Activated CD8-positive, alpha-beta memory T cell treated with anti-CD3 and anti-CD28 coated beads, Interleukin-2, amount 50 U/mL, for 4 hours (primary cell): ENCODE measurements around the gene COMMD7.
A peak's percentile ranks its signal among the peaks of the same experiment; 100 is the strongest.
"Not testable (repeated sequence)": the region's sequence is repeated elsewhere in the genome, so short reads cannot be mapped to it uniquely, and the experiment has no call there.

Experiments
- DNase-seq: peaks from one replicate; pipeline ENCODE4 v3.0.0-alpha.2; 2020

COMMD7 gene

DNA sequence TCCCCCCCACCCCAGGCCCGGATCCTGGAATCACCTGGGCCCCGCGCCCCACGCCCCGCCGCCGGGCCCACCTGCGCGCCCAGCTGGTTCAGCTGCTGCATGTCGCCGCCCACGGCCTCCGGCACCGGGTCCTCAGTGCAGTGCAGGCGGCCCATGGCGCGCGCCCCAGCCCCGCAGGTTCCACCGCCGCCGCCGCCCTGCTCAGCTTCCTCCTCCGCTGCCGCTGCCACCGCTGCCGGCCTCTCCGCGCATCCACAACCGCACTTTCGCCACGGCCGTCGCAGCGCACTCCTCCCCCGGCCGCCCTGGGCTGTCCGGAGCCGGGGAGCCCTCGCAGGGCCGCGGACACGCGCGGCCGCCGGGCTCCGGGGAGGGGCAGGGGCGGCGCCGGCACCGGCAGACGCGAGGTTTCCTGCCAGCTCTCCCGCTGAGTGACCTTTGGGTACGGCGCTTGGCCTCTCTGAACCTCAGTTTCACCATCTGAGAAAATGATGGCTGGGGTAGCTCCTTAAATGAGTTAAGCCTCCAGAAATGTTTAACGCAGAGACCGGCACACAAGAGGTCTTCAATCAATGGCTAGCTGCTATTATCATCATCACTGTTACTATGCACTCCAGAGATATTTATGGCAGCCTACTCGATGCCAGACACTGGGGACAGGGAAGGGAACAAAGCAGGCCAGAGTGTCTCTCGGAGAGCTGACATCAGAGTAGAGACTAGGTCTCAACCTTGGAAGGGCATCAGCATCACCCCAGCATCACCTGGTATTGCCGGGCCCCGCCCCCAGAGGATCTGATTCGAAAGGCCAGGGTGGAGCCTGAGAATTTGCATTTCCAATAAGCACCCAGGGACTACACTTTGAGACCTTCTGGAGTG is at the start of gene COMMD7:
TSS of gene COMMD7 (minus strand) at position 231 of the 876 bp plus-strand sequence. CDS start at position 155, 76 bp downstream.
- peak; percentile 72 for DNase-seq

DNA sequence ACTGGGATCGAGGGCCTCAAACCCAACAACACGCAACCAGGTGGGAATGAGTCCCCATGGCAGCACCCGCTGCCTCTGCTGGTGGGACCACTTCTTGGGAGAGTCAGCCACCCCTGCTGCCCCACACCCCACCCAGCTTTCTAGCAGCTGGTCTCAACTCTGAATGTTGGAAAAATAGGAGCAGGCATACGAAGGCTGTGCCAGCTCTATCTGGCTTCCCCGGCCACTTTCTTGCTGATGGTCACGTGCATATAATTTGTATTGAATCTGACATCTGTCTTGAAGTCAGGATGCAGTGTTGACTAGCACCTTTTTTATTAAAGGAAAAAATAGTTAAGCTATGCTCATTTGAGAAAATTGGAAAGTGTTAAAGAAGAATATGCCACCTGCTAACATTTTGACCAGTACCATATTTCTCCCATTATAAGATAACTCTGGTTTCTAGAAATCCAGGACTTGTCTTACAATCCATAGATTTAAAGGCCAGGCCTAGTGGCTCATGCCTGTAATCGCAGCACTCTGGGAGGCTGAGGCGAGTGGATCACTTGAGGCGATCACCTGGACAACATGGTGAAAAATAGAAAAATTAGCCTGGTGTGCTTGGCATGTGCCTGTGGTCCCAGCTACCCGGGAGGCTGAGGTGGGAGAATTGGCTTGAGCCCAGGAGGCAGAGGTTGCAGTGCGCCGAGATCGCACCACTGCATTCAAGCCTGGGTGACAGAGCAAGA is 49.6 kb upstream of the COMMD7 start:
- no peak for DNase-seq

DNA sequence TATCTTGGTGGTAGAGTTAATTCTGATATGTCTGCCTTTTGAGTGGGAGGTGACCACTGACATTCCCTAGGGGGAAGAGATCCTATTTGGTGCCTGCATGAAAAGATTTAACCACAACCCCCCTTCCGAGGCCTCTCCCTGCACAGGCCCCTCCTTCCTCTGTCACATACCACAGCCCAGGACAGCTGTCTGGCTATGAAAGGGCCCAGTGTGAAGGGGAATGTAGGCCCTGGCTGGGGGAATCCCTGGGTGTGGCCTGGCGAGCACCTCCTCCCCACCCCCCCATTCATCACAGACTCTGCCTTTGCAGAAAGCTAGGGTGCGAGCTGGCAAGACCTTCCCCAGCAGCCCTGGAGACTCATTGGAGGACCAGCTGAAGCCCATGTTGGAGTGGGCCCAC is 49.0 kb upstream of the COMMD7 start:
- peak; percentile 31 for DNase-seq

DNA sequence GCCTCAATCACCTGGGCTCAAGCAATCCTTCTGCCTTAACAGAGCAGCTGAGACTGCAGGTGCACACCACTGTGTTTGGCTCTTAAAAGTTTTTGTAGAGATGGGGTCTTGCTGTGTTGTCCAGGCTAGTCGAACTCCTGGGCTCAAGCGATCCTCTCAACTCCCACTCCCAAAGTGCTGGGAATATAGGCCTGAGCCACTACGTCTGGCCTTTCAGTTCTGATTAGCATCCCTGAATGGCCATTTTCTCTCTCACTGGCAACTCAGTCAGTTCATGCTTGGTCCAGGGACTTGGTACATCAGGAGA is 47.4 kb upstream of the COMMD7 start:
- DNase-seq: no peak

DNA sequence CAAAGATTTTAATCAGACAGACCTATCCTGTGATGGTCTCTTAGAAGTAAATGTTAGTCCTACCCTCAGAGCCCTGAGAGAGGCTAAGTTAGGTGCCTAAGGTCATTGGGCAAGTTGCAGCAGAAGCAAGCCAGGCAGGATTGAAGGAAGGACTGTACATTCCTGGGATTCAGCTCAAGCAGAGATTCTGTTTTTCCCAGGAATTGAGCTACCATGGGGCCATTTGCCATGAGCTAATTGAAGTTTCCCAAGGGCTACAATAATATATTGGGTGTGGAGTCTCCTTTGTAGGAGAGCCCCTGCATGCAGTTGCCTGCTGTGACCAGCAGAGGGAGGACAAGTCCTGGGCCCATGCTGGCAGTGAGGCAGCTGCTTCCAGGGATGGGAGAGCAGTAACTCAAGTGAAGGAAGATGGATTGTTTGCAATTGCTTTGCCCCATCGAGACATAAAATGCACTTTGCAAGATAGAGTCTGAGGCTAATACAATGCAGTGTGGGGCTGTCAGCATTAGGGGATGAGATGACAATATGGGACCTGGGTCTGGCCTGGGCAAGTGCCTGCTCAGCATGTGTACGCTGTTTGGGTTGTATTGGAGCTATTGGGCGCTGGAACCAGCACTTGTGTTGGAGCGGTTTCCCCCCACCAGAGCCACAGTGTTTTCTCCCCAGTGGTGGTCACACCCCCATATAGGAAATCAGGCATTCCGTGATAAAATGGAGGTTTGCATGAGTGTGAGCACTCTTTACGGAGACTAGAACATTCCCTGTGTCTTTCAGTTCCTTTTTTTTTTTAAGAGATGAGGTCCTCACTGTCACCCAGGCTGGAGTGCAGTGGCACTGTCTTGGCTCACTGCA is 46.9 kb upstream of the COMMD7 start:
- DNase-seq: peak; percentile 71

DNA sequence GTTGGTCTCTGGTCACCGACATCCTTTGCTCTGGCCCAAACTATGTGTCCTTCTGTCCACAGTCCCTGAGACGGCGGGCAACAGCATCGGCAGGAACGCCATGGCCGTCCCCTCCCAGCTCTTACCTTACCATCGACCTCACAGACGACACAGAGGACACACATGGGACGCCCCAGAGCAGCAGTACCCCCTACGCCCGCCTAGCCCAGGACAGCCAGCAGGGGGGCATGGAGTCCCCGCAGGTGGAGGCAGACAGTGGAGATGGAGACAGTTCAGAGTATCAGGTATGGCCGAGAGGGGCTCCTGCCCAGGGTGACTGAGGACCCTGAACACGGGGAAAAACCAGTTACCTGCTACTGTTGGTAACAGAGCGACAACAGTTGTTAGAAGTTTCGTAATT is 43.9 kb upstream of the COMMD7 start:
- DNase-seq: no peak

DNA sequence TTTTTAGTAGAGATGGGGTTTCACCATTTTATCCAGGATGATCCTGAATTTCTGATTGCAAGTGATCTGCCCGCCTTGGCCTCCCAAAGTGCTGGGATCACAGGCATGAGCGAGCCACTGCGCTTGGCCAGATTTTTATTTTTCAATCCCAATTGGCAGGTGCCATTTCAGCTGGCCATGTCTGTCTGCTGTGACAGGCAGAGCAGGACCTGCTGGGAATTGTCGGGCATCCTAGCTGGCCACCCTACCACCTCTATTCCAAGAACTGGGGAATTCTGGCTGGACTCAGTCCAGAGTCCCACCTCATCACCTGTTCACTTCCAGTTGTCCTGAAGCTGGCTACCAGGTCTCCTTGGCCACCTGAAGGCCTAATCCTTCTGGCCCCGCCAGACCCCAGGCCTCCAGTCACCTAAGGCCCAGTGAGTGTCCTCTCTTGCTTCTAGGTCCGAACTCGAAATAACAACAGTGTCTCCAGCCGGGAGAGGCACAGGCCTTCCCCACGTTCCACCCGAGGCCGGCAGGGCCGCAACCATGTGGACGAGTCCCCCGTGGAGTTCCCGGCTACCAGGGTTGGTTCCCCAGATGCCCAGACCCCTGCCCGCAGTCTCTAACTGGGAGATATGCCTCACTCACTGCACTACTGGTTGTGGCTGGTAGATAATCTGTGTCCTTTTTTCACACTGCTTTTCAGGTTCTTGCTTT is 42.9 kb upstream of the COMMD7 start:
- no peak for DNase-seq

DNA sequence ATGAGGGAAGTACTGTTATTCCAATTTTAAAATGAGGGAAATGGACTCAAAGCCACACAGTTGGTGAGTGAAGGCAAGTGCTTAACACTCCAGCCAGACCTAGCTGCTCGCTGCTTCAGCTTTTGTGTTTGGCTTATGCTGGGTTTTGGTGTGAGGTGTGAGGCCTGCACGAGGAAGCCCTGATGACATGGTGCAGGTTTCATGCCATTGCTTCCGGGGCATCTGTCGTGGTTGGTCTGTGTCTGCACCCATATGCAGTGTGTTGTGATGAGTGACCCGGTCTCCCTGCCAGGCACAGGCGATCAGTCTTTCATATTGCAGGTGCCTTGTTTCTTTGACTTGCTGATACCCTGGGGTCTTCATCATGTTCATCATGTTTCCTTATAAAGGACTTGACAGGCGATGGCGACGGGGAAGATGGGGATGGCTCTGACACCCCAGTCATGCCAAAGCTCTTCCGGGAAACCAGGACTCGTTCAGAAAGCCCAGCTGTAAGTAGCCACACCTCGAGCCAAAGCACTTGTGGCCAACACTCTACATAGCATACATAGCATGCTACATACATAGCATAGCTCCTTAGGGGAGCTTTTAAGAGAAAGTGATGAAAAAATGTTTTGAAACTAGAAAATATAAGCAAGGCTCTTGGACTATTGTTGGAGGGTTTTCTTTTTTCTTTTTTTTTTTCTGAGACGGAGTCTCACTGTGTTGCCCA is 41.3 kb upstream of the COMMD7 start:
- no peak for DNase-seq

DNA sequence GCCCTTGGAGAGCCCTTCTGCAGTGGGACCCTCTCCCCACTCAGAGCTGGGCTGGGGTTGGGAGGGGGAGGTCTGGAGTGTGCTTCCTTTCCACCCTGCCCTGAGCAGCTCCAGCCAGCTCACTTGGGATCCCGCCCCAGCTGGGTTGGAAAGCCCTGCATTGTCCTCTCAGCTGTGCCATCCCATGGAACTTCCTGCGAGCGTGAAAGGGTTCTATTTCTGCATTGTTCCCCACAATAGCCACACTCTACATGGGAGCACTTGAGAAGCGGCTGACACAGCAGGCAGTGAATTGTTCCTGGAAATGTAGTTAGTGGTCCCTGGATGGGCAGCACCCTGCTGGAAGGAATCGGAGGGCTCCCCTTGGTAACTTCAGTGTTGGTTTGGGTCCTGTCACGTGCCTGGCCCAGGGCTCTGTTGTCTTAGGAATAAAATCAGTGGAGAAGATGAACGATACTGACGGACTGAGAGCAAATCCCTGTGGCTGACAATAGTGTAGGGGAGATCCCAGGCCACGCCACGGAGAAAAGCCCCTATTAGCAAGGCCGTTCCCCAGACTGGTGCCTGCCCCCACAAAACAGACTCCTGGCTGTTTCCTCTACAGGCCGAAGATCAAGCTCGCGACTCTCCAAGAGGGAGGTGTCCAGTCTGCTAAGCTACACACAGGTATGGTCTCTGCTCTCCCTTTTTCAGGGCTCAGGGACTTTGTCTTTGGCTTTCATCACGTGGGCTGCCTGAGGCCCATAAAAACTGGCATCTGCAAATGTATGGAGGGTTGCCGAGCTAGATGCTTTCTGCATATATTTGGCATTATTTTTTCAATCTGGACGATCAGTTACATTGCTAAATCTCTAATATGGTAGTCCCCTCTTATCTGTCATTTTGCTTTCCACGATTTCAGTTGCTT is 37.7 kb upstream of the COMMD7 start:
- no peak for DNase-seq

DNA sequence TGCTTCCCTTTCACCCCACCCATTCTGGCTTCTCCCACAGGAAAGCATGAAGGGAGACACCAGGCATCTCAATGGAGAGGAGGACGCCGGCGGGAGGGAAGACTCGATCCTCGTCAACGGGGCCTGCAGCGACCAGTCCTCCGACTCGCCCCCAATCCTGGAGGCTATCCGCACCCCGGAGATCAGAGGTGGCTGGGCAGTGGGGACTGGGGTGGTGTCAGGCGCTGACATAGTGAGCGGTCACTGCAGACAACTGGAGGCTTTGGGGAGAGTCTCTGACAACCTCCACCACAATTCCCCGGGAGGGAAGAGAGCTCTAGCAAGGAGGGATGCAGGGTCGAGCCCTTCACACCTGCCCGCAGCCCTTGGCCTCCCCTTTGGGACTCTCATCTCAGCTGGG is 37.0 kb upstream of the COMMD7 start:
- no peak for DNase-seq

DNA sequence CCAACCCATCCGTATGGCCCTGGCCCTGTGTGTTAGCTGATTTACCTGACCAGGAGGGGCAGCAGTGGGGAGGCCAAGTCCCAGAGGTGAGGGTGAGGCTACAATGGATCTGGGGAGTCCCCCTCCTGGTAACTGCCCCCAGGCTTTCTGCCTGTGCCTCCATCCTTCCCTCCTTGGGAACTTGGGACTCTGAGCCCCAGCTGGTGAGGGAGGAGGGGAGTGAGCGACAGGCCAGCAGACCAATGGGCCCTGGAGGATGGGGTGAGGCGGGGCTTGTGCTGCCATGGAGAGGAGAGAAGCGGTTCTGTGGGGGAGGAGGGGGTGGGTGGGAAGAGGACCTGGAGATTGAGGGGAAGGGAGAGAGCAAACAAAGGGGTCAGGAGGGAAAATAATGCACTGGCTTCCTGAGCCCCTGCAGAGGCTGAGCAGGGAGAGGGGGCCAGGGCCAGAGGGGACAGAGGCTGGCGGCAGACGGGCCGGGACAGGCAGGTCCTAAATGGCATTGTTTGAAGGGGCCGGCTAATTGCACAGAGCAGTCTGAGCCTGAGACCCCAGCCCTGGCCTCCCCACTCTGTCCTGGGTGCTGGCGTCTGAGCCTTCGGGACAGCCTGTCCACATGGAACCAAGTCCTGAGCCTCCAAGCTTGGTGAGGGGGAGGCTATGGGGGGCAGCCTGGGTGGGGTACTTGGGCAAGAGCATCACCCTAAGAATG is 36.4 kb upstream of the COMMD7 start:
- DNase-seq: no peak

DNA sequence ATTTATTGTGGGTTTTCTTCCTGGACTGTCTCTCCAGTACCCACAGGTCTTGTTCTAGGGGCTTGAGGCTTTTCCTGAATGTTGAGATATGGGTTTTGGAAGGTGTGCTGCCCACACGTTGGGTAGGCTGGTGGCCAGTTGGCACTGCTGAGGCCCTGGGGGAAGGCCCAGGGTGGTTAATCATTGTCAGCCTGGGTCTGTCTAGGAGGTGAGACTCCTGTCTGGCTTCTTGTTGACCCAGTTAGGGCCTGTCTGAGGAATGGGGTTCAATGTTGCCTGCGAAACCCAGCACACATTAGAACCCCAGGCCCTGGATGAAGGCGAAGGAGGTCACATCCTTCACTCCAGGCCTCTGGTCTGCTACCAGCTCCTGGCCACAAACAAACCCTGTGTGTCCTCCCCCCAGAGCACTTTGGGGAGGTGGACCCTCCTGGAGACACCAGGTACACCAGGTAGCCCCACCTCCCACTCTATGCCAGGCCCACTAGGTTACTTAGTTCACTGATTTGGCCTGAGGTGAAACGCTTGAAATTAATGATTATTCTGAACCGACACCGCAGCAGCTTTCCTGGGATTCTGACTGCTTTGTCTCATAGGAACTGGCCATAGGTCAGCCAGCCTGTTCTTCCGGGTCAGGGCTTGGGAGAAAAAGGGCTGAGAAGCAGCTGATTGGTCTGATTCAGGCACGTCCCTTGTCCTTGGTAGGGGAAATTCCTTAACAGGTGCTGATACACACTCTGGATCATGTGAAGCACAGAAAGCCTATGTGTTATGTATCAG is 34.1 kb upstream of the COMMD7 start:
- DNase-seq: no peak

DNA sequence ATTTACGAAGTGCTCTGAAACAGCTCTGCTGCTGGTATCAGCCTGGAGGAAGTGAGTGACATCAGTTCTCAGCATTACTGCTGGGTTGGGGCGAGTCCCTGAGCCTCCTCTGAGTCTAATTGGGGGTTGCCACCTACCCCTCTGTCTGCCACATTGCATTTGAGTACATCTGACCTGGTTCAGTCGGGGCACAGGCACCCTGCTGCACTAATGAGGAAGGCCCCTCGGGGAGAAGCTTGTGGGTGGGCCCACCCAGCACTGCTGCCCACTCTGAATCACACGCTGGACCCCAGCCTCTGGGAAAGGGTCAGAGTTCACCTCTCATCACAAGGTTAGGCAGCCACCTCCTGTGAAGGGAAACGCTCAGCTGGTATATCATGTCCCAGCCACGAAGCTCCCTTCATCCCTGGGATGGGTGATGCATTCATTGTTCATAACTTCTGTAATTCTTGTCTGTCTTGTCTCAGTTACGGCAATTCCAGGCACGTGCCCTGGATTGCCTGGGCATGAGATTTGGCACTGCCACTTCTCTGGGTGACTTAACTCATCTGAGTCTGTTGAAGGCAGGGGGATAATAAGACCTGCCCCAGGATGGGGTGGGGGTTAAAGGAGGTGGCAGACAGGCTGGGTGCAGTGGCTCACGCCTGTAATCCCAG is 32.2 kb upstream of the COMMD7 start:
- DNase-seq: no peak

DNA sequence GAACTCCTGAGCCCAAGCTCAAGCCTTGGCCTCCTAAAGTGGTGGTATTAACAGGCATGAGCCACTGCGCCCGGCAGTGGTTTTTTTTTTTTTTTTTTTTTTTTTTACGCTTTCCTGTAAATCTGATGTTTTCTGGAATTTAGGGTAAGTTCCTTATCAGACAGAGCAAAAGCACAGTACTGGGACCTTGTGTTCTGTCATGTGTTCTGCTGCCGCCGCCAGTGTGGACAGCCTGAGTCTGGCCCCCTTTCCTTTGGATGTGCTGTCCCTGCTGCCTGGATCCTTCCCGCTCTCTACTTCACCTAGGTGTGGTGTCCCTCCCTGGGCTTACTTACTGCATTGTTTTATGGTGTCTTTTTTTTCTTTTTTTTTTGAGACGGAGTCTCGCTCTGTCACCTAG is 30.6 kb upstream of the COMMD7 start:
- DNase-seq: no peak

DNA sequence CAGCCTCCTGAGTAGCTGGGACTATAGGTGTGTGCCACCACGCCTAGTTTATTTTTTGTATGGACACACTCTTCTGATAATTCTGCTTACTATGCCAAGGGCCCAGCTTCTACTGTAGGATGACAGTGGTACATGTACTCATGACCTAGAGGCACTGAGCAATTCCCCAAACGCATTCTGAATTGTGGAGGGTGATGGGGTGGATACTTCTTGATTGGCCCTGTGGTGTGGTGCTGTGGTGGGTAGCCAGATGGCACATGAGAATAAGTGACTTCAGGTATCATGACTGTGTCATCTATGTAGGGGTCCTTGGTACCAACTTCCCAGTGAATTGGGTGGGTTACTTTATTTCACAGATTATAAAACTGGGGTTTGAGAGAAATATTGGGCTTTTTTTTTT is 30.0 kb upstream of the COMMD7 start:
- no peak for DNase-seq

DNA sequence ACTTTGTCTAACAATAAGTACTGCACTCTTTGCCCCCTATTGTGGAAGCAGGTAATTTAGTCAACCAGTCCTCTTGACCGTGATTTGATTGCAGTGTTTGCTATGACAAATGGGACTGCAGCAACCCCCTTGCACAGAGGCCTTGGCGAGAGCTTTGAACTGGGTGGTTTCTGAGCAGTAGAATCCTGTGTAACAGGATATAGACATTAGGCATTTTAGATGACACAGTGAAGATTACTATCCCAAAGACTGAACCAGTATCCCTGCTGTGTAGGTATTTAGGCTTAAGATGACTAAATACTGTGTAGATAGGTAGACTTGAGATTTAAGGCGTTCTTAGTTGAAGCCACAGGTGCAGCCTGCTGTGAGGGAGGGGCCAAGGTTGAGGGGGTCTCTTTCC is 28.8 kb upstream of the COMMD7 start:
- no peak for DNase-seq

DNA sequence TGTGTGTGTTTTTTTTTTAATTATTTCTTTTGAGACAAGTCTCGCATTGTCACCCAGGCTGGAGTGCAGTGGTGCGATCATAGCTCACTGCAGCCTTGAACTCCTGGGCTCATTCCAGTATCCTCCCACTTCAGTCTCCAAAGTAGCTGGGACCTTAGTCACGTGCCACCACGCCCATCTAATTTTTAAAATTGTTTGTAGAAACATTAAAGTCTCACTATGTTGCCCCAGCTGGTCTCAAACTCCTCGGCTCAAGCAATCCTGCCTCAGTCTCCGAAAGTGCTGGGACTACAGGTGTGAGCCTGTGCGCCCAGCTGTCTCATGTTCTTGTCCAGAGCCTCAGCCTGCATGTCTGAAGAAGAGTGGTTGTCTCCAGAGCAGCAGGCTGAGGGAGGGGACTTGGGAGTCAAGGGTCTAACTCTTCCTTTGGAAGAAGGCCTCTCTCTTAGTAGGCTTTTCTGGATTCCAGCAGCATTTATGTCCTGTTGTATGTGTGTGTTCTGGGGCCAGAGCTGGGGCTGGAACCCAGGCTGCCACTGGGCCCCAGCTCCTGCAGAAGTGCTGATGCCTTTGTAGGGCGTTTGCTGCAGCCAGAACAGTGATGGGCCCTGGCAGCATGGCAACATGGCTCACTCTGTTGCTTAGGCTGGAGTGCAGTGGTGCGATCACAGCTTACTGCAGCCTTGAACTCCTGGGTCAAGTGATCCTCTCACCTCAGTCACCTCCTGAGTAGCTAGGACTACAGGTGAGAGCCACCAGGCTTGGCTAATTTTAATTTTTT is 24.3 kb upstream of the COMMD7 start:
- DNase-seq: no peak

DNA sequence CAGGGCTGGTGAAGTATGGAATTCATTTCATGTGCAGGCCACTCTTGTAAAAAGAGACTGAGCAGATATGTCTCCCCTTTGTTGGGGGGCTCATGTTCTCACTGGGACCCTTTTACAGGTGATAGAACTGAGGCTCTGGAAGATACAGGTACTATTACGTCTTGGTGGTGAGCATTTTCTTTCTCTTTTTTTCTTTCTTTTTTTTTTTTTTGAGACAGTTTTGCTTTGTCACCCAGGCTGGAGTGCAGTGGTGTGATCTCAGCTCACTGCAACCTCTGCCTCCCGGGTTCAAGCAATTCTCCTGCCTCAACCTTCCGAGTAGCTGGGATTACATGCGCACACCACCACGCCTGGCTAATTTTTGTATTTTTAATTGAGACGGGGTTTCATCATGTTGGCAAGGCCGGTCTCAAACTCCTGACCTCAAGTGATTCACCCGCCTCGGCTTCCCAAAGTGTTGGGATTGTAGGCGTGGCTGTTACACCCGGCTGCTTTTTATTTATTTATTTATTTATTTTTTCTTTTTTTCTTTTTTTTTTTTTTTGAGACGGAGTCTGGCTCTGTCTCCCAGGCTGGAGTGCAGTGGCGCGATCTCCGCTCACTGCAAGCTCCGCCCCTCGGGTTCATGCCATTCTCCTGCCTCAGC is 22.1 kb upstream of the COMMD7 start:
- not testable (repeated sequence) for DNase-seq
